Endothelial cell of umbilical vein (primary cell): Measurements from ENCODE around the gene PRDM16. TPM values are rescaled to one million over a fixed set of nuclear protein-coding genes. Genes with fewer than 3 reads are reported as not detected.

ENCODE experiments used
- BruUV-seq: library from RNA; stranded (reverse); fragments of 400-500 nt; replicated peaks from 2 replicates; lab custom pipeline; 2021; lab: Mats Ljungman, UMichigan
- CTCF ChIA-PET: fragments of 300-600, 350-600 bp; sonication (Branson Sonifier 250); formaldehyde crosslinking; loops from one replicate; lab custom pipeline; 2021; ENCODE audit warnings: antibody characterized with exemption, inconsistent platforms; lab: Charles Lee
- POLR2A ChIA-PET: fragments of 300-600, 350-600 bp; sonication (Branson Sonifier 250); formaldehyde crosslinking; loops from one replicate; lab custom pipeline; 2021; ENCODE audit warnings: antibody characterized with exemption, inconsistent platforms; lab: Charles Lee
- DNase-seq: peaks from one replicate; pipeline ENCODE4 v3.0.0-alpha.2; 2011; ENCODE audit warnings: low read depth, low spot score
- FAIRE-seq: peaks from 2 replicates; lab custom pipeline; 2011; peaks lifted over from hg19 to GRCh38; lab: Jason Lieb, UNC
- H2AFZ ChIP-seq: 2 replicates; pipeline ENCODE4 v1.6.0; 2012; ENCODE audit warnings: low read depth, low read length, control low read depth, inconsistent platforms
- H3K27ac ChIP-seq: 2 replicates; pipeline ENCODE4 v1.5.1; 2011; ENCODE audit warnings: low read depth, mild to moderate bottlenecking, control low read depth, low read length, moderate library complexity; ENCODE audit not compliant: insufficient read depth
- H3K27me3 ChIP-seq, 2 experiments: 2 replicates each; pipeline versions ENCODE4 v1.6.0 to v1.6.1; 2011; ENCODE audit warnings: low read length in 2 of 2, mixed read lengths in 1 of 2; ENCODE audit not compliant: control insufficient read depth in 2 of 2, insufficient read depth in 2 of 2
- H3K36me3 ChIP-seq, 2 experiments: 2 replicates in 1 of 2; 3 replicates in 1 of 2; pipeline ENCODE4 v1.5.1; 2011; ENCODE audit warnings: low read length in 2 of 2, mild to moderate bottlenecking in 1 of 2, moderate library complexity in 1 of 2; ENCODE audit not compliant: control insufficient read depth in 2 of 2, insufficient read depth in 2 of 2; ENCODE audit errors: extremely low read depth in 1 of 2
- H3K4me1 ChIP-seq: 3 replicates; pipeline ENCODE4 v1.5.1; 2011; ENCODE audit warnings: mild to moderate bottlenecking, low read length; ENCODE audit not compliant: control insufficient read depth, insufficient read depth; ENCODE audit errors: extremely low read depth
- H3K4me2 ChIP-seq: 2 replicates; pipeline ENCODE4 v1.6.1; 2011; ENCODE audit warnings: low read length, control low read depth, mixed read lengths; ENCODE audit not compliant: insufficient read depth
- H3K4me3 ChIP-seq, 3 experiments: fragments of 200-600 bp in 1 of 3; sonication (generic), shearing (Covaris generic) in 1 of 3; replicated peaks in 1 of 3; 2 replicates each; pipeline ENCODE4 v1.5.1; 2011 to 2016; ENCODE audit warnings: control low read depth in 3 of 3, low read length in 3 of 3, mild to moderate bottlenecking in 2 of 3, inconsistent platforms in 1 of 3, low read depth in 1 of 3, moderate library complexity in 1 of 3; ENCODE audit not compliant: insufficient read depth in 1 of 3
- H3K79me2 ChIP-seq: 2 replicates; pipeline ENCODE4 v1.6.0; 2012; ENCODE audit warnings: low read length, inconsistent platforms; ENCODE audit not compliant: control insufficient read depth, insufficient read depth
- H3K9ac ChIP-seq: replicated peaks from 2 replicates; pipeline ENCODE3; 2011; ENCODE audit warnings: low read length, control low read depth; ENCODE audit not compliant: insufficient read depth; ENCODE audit errors: extremely low read depth
- H3K9me1 ChIP-seq: replicated peaks from 3 replicates; pipeline ENCODE4 v1.6.0; 2011; ENCODE audit warnings: mild to moderate bottlenecking, low read length; ENCODE audit not compliant: control insufficient read depth, insufficient read depth; ENCODE audit errors: extremely low read depth
- H3K9me3 ChIP-seq: replicated peaks from 2 replicates; pipeline ENCODE4 v1.5.1; 2012; ENCODE audit warnings: low read length, inconsistent platforms; ENCODE audit not compliant: control insufficient read depth, insufficient read depth
- H4K20me1 ChIP-seq: replicated peaks from 2 replicates; pipeline ENCODE3; 2011; ENCODE audit warnings: mild to moderate bottlenecking, low read length; ENCODE audit not compliant: control insufficient read depth, insufficient read depth; ENCODE audit errors: extremely low read depth
- EZH2 ChIP-seq: IDR thresholded peaks from 2 replicates; pipeline ENCODE4 v1.6.1; 2012; ENCODE audit warnings: borderline replicate concordance, low read depth, mild to moderate bottlenecking, moderate library complexity, low read length, inconsistent platforms; ENCODE audit not compliant: severe bottlenecking
- FOS ChIP-seq: IDR thresholded peaks from 2 replicates; pipeline ENCODE4 v1.6.1; 2011; ENCODE audit warnings: mild to moderate bottlenecking, low read length, moderate library complexity, borderline replicate concordance; ENCODE audit not compliant: insufficient read depth
- GATA2 ChIP-seq: IDR thresholded peaks from 2 replicates; pipeline ENCODE4 v1.7.0; 2011; ENCODE audit warnings: low read depth, mild to moderate bottlenecking, moderate library complexity, mixed read lengths, low read length; ENCODE audit not compliant: insufficient read length, insufficient read depth
- MYC ChIP-seq: IDR thresholded peaks from one replicate; pipeline ENCODE4 v1.6.1; 2011; ENCODE audit warnings: mild to moderate bottlenecking, low read depth, low read length
- POLR2A ChIP-seq: IDR thresholded peaks from 2 replicates; pipeline ENCODE4 v1.6.1; 2012; ENCODE audit warnings: low read depth, mild to moderate bottlenecking, control low read depth, low read length
- POLR2AphosphoS5 ChIP-seq: IDR thresholded peaks from 2 replicates; pipeline ENCODE4 v1.6.1; 2012; ENCODE audit warnings: low read depth, mild to moderate bottlenecking, control low read depth, low read length, moderate library complexity; ENCODE audit not compliant: insufficient read depth
- dilution Hi-C: fragments of 300-500 bp; cut with MboI; formaldehyde crosslinking; loops from one replicate; pipeline ENCODE4 v1.15.0; 2019; ENCODE audit warnings: low sequenced_read_pairs; ENCODE audit not compliant: extremely low pct_ligation_motif_present
- intact Hi-C: fragments of 100-400 bp; cut with micrococcal nuclease; formaldehyde crosslinking; loops from one replicate; pipeline ENCODE4 v1.10.0; 2022
- polyA plus RNA-seq, 4 experiments: library from polyadenylated mRNA; depleted of rRNA in 3 of 4; stranded (reverse) in 3 of 4; unstranded in 1 of 4; fragments of >200 nt; gene quantifications; 2 replicates each; pipeline versions ENCODE4 v1.2.1 to v1.2.3, GENCODE V29; 2011 to 2012; ENCODE audit warnings: missing spikeins in 1 of 4
- total RNA-seq: library from RNA; stranded (reverse); gene quantifications from 2 replicates; pipeline ENCODE4 v1.2.3, GENCODE V29; 2021
- TF ChIP-seq, protein P1 (sequence below), 2 donors: IDR thresholded peaks; 1 replicate in 1 of 2; 2 replicates in 1 of 2; pipeline ENCODE4 v1.5.1; 2011; ENCODE audit warnings: low read length in 2 of 2, mild to moderate bottlenecking in 2 of 2, moderate library complexity in 2 of 2, control low read depth in 1 of 2, inconsistent platforms in 1 of 2, low read depth in 1 of 2; ENCODE audit not compliant: insufficient read depth in 1 of 2; ENCODE audit errors: extremely low read depth in 1 of 2

Gene PRDM16
- total and polyA plus RNA-seq, 2 donors (not counting 3 experiments of a cell fraction or from before 2014, with no cell fraction given): not detected

DNA sequence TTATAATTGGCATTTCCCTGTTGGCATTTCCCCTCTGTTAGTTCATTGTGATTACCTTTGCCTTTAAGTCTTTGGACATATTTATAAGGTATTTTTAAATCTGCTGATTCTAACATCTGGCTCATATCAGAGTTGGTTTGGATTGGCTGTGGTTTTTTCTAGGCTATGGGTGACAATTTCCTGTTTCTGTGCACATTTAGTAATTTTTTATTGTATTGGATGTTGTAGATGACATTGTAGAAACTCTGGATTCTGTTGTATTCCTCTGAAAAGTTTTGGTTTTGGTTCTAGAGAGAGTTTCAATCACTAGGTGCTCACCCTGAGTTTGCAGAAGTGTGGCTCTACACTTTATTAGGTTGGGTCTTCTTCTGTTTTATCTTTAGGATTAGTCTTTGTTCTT lies 275.4 kb downstream of the PRDM16 start:
- Histone ChIP-seq H3K4me3 (no peak overlapping the region), H3K9me3 (no peaks in the 10 kb centered on the region), H3K79me2 (no peaks in the 10 kb centered on the region), H4K20me1 (no peaks in the 10 kb centered on the region), H3K9ac (no peak overlapping the region), H3K36me3 (no peaks in the 10 kb centered on the region), H3K27me3 (no peaks in the 10 kb centered on the region), H3K27ac (no peak overlapping the region), H3K9me1 (no peaks in the 10 kb centered on the region), H3K4me1 (no peaks in the 10 kb centered on the region), H2AFZ (no peak overlapping the region), H3K4me2 (no peak overlapping the region)
- no peak for TF ChIP-seq MYC
- ChIA-PET POLR2A (no interaction called here), CTCF (no interaction called here)
- no peak for DNase-seq
- FAIRE-seq: no peak
- no TSS peak for BruUV-seq
- intact Hi-C loops (no loop called here), dilution Hi-C loops (no loop called here)

DNA sequence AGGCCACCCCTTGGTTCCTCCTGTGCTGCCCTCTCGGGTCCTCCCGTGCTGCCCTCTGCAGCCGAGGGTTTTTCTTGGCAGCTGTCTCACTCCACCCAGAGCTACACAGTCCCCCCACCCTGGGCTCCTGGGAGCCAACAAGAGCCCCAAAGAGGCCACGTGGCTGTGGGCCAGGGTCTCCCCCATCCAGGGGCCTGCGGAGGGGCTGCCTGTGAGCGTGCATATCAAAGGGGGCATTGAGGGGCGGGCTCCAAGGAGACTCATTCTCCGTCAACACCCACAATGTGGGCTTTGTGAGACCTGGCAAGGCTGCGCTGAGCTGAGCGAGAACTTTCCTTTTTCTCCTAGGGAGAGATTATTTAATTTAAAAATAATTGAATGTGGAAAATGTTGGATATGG lies 276.8 kb downstream of the PRDM16 start:
- no peaks in the 10 kb centered on the region for H3K9me3 ChIP-seq
- no peaks in the 10 kb centered on the region for H3K9me1 ChIP-seq
- no peak overlapping the region for H3K9ac ChIP-seq
- no peak for TF ChIP-seq GATA2
- TF ChIP-seq, protein P1, sequence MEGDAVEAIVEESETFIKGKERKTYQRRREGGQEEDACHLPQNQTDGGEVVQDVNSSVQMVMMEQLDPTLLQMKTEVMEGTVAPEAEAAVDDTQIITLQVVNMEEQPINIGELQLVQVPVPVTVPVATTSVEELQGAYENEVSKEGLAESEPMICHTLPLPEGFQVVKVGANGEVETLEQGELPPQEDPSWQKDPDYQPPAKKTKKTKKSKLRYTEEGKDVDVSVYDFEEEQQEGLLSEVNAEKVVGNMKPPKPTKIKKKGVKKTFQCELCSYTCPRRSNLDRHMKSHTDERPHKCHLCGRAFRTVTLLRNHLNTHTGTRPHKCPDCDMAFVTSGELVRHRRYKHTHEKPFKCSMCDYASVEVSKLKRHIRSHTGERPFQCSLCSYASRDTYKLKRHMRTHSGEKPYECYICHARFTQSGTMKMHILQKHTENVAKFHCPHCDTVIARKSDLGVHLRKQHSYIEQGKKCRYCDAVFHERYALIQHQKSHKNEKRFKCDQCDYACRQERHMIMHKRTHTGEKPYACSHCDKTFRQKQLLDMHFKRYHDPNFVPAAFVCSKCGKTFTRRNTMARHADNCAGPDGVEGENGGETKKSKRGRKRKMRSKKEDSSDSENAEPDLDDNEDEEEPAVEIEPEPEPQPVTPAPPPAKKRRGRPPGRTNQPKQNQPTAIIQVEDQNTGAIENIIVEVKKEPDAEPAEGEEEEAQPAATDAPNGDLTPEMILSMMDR (IDR thresholded peaks at IDR 0.05; ENCODE audit: extremely low read depth in 1 of 2, insufficient read depth in 1 of 2, low read depth in 1 of 2, low read length in 2 of 2): no peak
- no peak for TF ChIP-seq POLR2A
- TF ChIP-seq FOS: no peak
- no peak for TF ChIP-seq EZH2
- no peak for TF ChIP-seq POLR2AphosphoS5
- no peak overlapping the region for H3K4me3 ChIP-seq
- POLR2A ChIA-PET: no interaction called here
- no peak overlapping the region for H3K27ac ChIP-seq
- no peaks in the 10 kb centered on the region for H3K79me2 ChIP-seq
- H4K20me1 ChIP-seq: no peaks in the 10 kb centered on the region
- no peak for FAIRE-seq
- CTCF ChIA-PET: no interaction called here
- BruUV-seq: no TSS peak
- H3K36me3 ChIP-seq: no peaks in the 10 kb centered on the region
- no peak overlapping the region for H2AFZ ChIP-seq
- DNase-seq: no peak
- intact Hi-C loops: no loop called here
- no peaks in the 10 kb centered on the region for H3K27me3 ChIP-seq
- dilution Hi-C loops: no loop called here
- no peaks in the 10 kb centered on the region for H3K4me1 ChIP-seq
- no peak overlapping the region for H3K4me2 ChIP-seq
